Small intestine (tissue), 7 donors: ENCODE results near the gene CLSTN3. TPM values are rescaled to one million over a fixed set of nuclear protein-coding genes. Genes with fewer than 3 reads are reported as not detected.

Experiments used
- DNase-seq, 2 donors: peaks; one replicate each; pipeline versions ENCODE4 v3.0.0 to v3.0.0-alpha.2; 2013
- FAIRE-seq: peaks from 2 replicates; lab custom pipeline; 2012; peaks lifted over from hg19 to GRCh38; lab: Jason Lieb, UNC
- H3K27ac ChIP-seq, 3 donors: one replicate each; pipeline ENCODE4 v1.5.1; 2013; ENCODE audit warnings: low read length in 2 of 3, mild to moderate bottlenecking in 2 of 3, control low read depth in 1 of 3, inconsistent platforms in 1 of 3, low read depth in 1 of 3, moderate library complexity in 1 of 3
- H3K27me3 ChIP-seq, 3 donors: one replicate each; pipeline ENCODE4 v1.6.1; 2013; ENCODE audit warnings: low read length in 3 of 3, inconsistent platforms in 1 of 3; ENCODE audit not compliant: control insufficient read depth in 3 of 3, insufficient read depth in 3 of 3
- H3K36me3 ChIP-seq, 3 donors: one replicate each; pipeline ENCODE4 v1.6.1; 2013; ENCODE audit warnings: low read length in 3 of 3, inconsistent platforms in 1 of 3, low read depth in 1 of 3, mild to moderate bottlenecking in 1 of 3, moderate library complexity in 1 of 3; ENCODE audit not compliant: control insufficient read depth in 3 of 3, insufficient read depth in 2 of 3
- H3K4me1 ChIP-seq, 3 donors: one replicate each; pipeline ENCODE4 v1.6.1; 2013; ENCODE audit warnings: low read length in 2 of 3, inconsistent platforms in 1 of 3, low read depth in 1 of 3, mild to moderate bottlenecking in 1 of 3, moderate library complexity in 1 of 3; ENCODE audit not compliant: control insufficient read depth in 3 of 3, insufficient read depth in 2 of 3
- H3K4me3 ChIP-seq, 3 donors: one replicate each; pipeline ENCODE4 v1.5.1; 2013; ENCODE audit warnings: low read length in 3 of 3, control low read depth in 1 of 3, inconsistent platforms in 1 of 3, low read depth in 1 of 3, mild to moderate bottlenecking in 1 of 3, moderate library complexity in 1 of 3
- H3K9me3 ChIP-seq, 2 donors: one replicate each; pipeline ENCODE4 v1.6.1; 2013; ENCODE audit warnings: low read depth in 1 of 2, low read length in 1 of 2; ENCODE audit not compliant: control insufficient read depth in 2 of 2, insufficient read depth in 1 of 2
- WGBS, 3 donors: extraction: QIAGEN DNeasy Blood & Tissue Kit; methylation state at CpG; one replicate each; pipeline ENCODE4 v1.1.7; 2013; 5-methylcytosine and 5-hydroxymethylcytosine counted together
- polyA plus RNA-seq, 4 donors: library from polyadenylated mRNA; stranded (reverse) in 3 of 4; unstranded in 1 of 4; fragments of 200-250 nt in 3 of 4; fragments of 120-200 nt in 1 of 4; gene quantifications; one replicate each; pipeline versions ENCODE4 v1.2.1 to v1.2.3, GENCODE V29; 2013
- donor health status: healthy with polysubstance abuse.
- donor health status: control.
- donor health status: control.
- donor health status: Bipolar disorder and iron deficiency.
- donor health status: healthy.

The CLSTN3 gene
- polyA plus RNA-seq, 4 donors: 6.5 to 61.6 (median 13.8) TPM

DNA sequence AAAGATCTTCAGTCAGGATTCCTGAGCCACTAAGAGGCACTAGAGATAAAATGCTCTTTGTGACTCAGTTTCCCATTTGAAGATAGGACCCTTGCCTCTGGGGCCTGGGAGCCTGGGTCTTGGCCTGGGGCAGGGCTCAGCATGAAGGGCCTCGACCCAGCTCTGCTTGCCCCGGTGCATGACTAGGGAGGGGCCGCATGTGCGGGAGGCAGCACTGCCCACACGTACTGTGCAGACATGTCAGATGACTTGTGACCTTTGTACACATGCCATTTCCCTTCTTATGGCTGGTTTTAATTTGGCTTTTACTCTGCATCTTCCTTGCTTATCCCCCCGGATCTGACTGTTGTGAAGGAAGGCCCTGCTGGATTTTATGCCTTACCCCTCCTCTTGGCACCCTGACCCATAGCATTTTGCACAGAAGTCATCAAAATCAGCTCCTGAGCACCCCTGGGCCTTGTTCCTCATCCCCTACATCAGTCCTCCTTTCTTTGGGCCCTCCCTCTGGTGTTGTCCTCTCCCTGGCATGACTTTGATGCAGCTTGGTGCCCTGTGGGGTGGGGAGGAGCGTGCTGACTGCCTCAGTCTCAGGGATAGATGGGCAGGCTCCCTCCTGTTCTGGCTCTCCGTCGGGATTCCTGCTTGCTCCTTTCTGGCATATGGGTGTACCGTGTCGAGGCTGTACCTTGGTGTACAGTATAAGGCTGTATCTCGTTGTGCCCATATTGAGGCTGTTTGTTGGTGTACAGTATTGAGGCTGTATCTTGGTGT is 4.4 kb downstream of the CLSTN3 start:
- no peak for FAIRE-seq
- 56 to 85% (median 57%) methylated on average over 12 of the region's 12 CpGs for WGBS, 3 donors

GRCh38 chr12:7136071-7136470 is 5.9 kb downstream of the CLSTN3 start:
- WGBS, 3 donors: 92 to 96% (median 93%) methylated on average over 7 of the region's 7 CpGs
- Histone ChIP-seq H3K36me3 (peaks cover 0 to 60% (median 3%) of the 10 kb centered on the region in 3 donors), H3K4me1 (peaks cover 0 to 19% (median 0%) of the 10 kb centered on the region in 3 donors), H3K27ac (no peak overlapping the region), H3K9me3 (no peaks in the 10 kb centered on the region), H3K27me3 (no peaks in the 10 kb centered on the region), H3K4me3 (no peak overlapping the region)
- DNase-seq: no peak
- FAIRE-seq: no peak

More for the DNA sequence above, 4.4 kb downstream of the CLSTN3 start:
- H3K27ac ChIP-seq: no peak overlapping the region
- no peaks in the 10 kb centered on the region for H3K27me3 ChIP-seq
- H3K4me1 ChIP-seq: peaks cover 0 to 24% (median 0%) of the 10 kb centered on the region in 3 donors
- H3K4me3 ChIP-seq: no peak overlapping the region
- H3K9me3 ChIP-seq: no peaks in the 10 kb centered on the region
- peaks cover 0 to 50% (median 3%) of the 10 kb centered on the region in 3 donors for H3K36me3 ChIP-seq
- DNase-seq: peak; percentile 19 to 72

GRCh38 chr12:7136676-7137075 is 6.5 kb downstream of the CLSTN3 start:
- Histone ChIP-seq H3K4me3 (no peak overlapping the region), H3K36me3 (peaks cover 0 to 65% (median 3%) of the 10 kb centered on the region in 3 donors), H3K27ac (no peak overlapping the region), H3K27me3 (no peaks in the 10 kb centered on the region), H3K4me1 (peaks cover 0 to 13% (median 0%) of the 10 kb centered on the region in 3 donors), H3K9me3 (no peaks in the 10 kb centered on the region)
- 88 to 92% (median 91%) methylated on average over 3 of the region's 3 CpGs for WGBS, 3 donors
- FAIRE-seq (no peak), DNase-seq (no peak)

DNA sequence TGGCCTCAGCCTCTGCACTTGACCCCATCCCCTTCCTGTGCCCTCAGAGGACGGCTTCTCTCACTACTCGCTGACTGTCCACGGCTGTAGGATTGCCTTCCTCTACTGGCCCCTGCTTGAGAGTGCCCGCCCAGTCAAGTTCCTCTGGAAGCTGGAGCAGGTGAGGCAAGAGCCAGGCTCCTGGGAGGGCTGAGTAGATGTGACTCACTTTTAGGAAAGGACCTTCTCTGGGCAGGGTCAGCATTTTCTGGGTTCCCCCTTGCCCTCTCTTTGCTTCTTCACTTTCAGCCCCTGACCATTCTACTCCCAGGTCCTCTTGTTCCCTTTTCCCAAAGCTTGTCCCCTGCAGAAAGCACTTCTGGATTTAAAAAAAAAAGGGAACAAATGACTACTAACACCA is 7.7 kb downstream of the CLSTN3 start:
- DNase-seq (no peak), FAIRE-seq (no peak)
- H3K27me3 ChIP-seq: no peaks in the 10 kb centered on the region
- H3K36me3 ChIP-seq: peaks cover 0 to 73% (median 3%) of the 10 kb centered on the region in 3 donors
- H3K9me3 ChIP-seq: no peaks in the 10 kb centered on the region
- no peak overlapping the region for H3K27ac ChIP-seq
- no peak overlapping the region for H3K4me3 ChIP-seq
- H3K4me1 ChIP-seq: peaks cover 0 to 12% (median 0%) of the 10 kb centered on the region in 3 donors
- 74 to 93% (median 89%) methylated on average over 4 of the region's 4 CpGs for WGBS, 3 donors

GRCh38 chr12:7139200-7139599 is 9.0 kb downstream of the CLSTN3 start:
- H3K27me3 ChIP-seq: no peaks in the 10 kb centered on the region
- WGBS, 3 donors: 77 to 98% (median 96%) methylated on average over 2 of the region's 2 CpGs
- DNase-seq (no peak), FAIRE-seq (no peak)
- peaks cover 0 to 72% (median 3%) of the 10 kb centered on the region in 3 donors for H3K36me3 ChIP-seq
- peaks cover 0 to 7% (median 0%) of the 10 kb centered on the region in 3 donors for H3K4me1 ChIP-seq
- no peak overlapping the region for H3K27ac ChIP-seq
- no peak overlapping the region for H3K4me3 ChIP-seq
- no peaks in the 10 kb centered on the region for H3K9me3 ChIP-seq

DNA sequence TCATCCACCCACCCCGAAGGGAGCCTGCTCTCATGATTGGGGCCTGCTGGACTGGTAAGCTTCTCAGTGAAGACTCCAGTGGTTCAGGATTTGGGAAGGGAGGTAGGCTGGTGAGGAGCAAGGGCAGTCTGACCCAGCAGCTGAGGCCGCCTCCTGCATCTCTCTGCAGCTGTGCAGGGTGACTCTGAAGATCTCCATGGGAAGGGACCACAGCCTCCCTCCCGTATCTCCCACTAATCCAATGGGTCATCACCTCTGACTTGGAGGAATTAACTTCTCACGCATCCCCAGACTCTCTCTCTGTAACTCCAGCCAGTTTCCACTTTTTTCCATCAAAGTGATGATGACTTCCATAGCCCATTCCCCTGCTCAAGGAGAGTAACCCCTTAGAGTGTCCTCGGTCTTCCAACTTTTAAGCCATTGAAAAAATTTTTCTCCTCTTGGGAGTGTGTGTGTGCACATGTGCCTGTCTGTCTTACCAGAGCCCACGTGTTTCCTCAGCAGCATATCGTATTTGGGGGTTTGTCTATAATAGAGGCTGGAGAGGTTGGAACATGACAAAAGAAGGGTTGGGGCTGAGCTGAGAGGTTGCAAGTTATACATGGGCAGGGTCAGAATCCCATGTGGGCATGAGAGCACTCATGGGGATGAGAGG is 11.3 kb downstream of the CLSTN3 start:
- H3K27me3 ChIP-seq: no peaks in the 10 kb centered on the region
- no peak overlapping the region for H3K4me3 ChIP-seq
- 85 to 93% (median 88%) methylated on average over 7 of the region's 7 CpGs for WGBS, 3 donors
- H3K36me3 ChIP-seq: peaks cover 0 to 63% (median 0%) of the 10 kb centered on the region in 3 donors
- DNase-seq (no peak), FAIRE-seq (no peak)
- H3K4me1 ChIP-seq: no peaks in the 10 kb centered on the region
- H3K9me3 ChIP-seq: no peaks in the 10 kb centered on the region
- H3K27ac ChIP-seq: no peak overlapping the region

- peak; percentile 51 to 59 for DNase-seq
- FAIRE-seq: no peak
- Histone ChIP-seq H3K27me3 (no peaks in the 10 kb centered on the region), H3K4me3 (no peak overlapping the region), H3K9me3 (no peaks in the 10 kb centered on the region), H3K36me3 (peaks cover 0 to 62% (median 0%) of the 10 kb centered on the region in 3 donors), H3K4me1 (no peaks in the 10 kb centered on the region), H3K27ac (no peak overlapping the region)
- 72 to 78% (median 74%) methylated on average over 5 of the region's 5 CpGs for WGBS, 3 donors
These were observed 12.0 kb downstream of the CLSTN3 start for GRCh38 chr12:7142056-7142644.

GRCh38 chr12:7142809-7143465 is 12.8 kb downstream of the CLSTN3 start:
- no peak overlapping the region for H3K27ac ChIP-seq
- WGBS, 3 donors: 94% methylated on average over 18 of the region's 18 CpGs
- DNase-seq: no peak
- peaks cover 0 to 58% (median 0%) of the 10 kb centered on the region in 3 donors for H3K36me3 ChIP-seq
- no peak overlapping the region for H3K4me3 ChIP-seq
- no peaks in the 10 kb centered on the region for H3K27me3 ChIP-seq
- no peaks in the 10 kb centered on the region for H3K4me1 ChIP-seq
- no peaks in the 10 kb centered on the region for H3K9me3 ChIP-seq
- no peak for FAIRE-seq
